ENCODE data around the gene CAB39.

GRCh38 chr2:230830428-230830827 is 117.8 kb downstream of the CAB39 start:
- no peak for TF ChIP-seq EZH2 (IDR thresholded peaks at IDR 0.05)
- TF ChIP-seq POLR2AphosphoS5 (IDR thresholded peaks at IDR 0.05; ENCODE audit: borderline replicate concordance, low read depth, low read length): no peak
